HG03378 (cell line): ENCODE measurements around the gene PAX7.

Experiments used
- ATAC-seq: cut with Tn5 transposase; IDR thresholded peaks from one replicate; pipeline ENCODE4 v1.9.1; 2021; ENCODE audit warnings: mild to moderate bottlenecking, moderate library complexity; ENCODE audit not compliant: unreplicated experiment

Gene PAX7

GRCh38 chr1:18618546-18619466, 11.8 kb upstream of the PAX7 start:
- no peak for ATAC-seq

DNA sequence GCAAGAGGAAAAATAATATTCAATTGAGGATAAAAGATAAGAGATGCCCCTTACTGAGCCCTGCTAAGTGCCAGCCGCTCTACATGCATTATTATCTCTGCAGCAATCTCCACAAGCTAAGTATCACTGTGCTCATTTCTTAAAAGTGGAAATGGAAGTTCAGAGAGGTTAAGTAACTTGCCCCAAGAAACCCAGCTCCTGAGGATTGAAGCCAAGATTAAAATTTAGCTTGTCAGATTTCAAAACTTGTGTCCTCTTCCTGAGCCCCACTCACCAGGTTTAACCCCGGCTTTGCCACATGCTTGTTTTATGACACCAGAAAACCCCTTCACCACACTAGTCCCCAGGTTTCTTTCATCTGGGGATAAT, 11.2 kb upstream of the PAX7 start:
- ATAC-seq = no peak

- no peak for ATAC-seq
Observed at GRCh38 chr1:18628511-18628910, 2.1 kb upstream of the PAX7 start.

DNA sequence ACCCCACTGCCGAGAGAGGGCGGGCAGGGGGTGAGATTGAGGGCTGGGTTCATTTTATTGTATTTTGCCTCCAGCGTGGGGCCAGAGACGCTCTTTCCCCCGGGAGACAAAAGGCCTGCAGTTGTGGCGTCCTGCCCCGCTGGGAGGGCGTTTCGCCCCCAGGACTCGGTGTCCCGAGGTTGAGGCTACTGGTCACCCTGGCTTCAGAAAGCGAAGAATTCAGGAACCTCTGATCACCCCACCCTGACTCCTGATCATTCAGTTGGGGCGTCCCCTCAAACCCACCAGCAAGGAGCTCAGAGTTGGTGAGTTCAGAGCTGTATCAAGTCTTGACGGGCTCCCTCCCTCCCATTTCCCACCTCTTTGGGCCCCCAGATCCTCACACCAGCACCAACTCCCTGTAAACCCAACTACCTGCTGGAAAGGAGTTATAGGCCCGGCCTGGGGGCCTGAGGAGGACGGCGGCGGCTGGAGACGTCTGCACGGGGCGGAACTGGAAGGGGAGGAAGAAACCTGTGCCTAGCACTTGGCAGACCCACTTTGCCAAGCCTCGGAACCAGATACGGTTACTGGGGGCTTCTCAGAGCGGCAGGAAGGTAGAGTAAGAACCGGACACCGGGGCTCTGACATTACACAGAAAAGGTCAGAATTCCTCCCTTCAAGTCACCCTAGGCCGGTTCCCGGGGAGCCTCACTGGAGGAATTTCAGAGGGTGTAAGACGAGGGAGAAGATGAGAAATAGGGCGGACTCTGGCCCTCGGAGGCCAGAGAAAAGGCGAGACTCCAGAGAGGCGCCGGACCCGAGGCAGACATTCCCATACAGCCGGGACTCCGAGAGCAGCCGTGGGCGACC, 761 bp upstream of the PAX7 start:
- no peak for ATAC-seq

- no peak for ATAC-seq
Observed at GRCh38 chr1:18631496-18632217, 1.0 kb downstream of the PAX7 start.

DNA sequence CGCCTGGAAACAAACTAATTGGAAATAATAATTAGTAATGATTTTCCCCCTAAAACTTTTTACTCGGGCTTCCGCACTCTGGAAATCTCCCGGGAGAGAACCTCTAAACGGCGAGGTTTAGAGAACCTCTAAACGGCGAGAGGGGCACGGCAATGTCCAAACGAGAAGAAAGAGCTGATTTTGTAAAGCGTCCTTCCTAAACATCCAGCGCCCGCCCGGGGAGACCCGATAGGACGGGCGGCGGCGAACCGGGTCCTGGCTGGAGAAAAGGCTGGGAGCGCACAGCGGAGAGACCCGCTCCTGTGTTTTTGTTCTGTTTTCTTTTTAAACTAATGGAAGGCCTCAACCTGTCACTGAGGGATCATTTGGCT, 1.6 kb downstream of the PAX7 start:
- no peak for ATAC-seq

- ATAC-seq = no peak
Observed at GRCh38 chr1:18632783-18633421, 2.3 kb downstream of the PAX7 start.

- ATAC-seq = no peak
Observed at GRCh38 chr1:18633422-18634155, 2.9 kb downstream of the PAX7 start.

DNA sequence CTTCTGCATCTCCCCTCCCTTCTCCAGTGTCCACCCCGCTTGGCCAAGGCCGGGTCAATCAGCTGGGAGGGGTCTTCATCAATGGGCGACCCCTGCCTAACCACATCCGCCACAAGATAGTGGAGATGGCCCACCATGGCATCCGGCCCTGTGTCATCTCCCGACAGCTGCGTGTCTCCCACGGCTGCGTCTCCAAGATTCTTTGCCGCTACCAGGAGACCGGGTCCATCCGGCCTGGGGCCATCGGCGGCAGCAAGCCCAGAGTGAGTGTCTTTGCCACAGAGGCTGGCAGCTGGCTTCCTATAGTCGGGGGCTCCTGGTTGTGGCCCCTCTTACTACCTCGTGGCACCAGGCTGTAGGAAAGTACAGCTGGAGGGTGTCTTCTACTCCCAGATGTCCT, 3.6 kb downstream of the PAX7 start:
- no peak for ATAC-seq

- no peak for ATAC-seq
Observed at GRCh38 chr1:18635070-18635577, 4.5 kb downstream of the PAX7 start.

GRCh38 chr1:18635891-18636595, 5.4 kb downstream of the PAX7 start:
- no peak for ATAC-seq

DNA sequence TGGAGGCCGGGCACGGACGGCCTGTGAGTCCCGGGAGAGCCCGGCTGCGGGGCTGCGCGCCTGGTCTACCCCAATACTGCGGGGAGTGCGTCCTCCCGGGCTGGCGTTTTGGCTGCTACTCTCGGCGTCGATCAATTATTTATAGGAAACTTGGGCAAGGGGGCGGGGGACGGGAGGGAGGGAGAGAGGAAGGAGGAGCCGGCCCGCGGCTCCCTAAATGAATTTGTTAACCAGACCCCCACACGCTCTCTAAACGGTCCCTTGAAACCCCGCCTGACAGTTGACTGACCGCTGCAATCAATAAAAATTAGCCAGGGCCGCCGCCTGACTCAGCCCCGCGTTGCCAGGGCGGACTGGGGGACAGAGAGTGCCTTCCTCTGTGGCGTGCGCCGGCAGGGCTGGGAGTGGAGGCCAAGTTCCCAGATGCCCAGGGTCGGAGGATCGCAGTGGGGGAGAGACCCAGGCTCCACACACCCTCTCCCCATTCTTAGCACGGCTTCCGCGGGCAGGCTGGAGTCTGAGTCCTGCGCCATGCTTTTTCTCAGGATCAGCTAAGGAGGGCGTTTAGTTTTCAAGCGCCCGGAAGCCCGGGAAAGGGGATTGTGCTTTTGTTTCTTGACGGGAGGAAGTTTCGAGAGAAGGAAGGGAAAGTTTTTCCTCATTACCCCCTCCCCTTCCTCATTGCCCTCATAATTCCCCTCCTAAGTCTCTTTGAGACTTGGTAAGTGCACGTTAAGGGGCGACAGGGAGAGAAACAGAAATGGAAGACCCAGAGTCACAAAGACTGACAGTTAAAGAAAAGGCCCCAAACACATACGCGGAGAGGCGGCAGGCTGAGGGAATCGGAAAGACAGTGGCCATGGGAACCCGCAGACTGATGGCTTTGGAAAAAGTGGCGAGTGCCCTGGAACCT, 6.2 kb downstream of the PAX7 start:
- no peak for ATAC-seq

- no peak for ATAC-seq
Observed at GRCh38 chr1:18637511-18637960, 6.9 kb downstream of the PAX7 start.

DNA sequence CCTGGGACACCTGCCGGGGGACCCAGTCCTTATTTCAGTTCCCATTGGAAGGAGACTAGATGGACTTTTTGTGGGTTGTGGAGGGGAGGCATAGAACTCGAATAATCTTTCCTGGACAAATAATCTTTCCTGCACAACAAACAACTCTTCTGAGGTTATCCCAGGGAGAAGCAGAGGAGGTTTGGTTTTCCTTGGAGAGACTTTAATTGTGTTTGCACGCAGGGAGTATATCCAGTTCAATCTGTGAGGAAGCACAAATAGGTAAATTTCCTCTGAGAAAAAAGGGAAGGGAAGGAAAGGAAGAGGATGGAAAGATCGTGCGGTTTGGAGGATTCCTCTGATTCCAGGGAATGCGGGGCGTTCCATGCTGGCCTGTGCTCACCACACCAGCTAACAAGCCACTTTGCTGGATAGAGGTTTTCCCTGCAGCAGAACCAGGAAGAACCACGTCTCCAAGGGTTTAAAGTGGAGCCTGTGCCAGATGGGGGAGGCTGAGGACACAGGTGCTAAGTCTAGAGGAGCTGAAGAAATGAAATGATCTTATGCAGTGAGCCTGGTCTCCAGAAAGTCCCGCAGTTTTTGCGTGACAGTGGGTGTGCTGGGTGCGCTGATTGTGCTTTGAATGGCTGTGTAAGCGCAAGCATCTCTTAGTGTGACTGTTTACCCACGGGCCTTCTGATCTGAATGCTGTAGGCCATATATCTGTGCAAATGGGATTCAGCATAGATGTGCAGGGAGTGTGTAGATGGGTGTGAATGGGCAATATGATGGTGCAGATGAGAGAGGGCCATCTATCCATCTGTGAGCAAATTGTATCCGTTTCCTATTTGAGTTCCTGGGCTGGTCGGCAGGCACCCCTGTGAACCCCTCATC, 7.6 kb downstream of the PAX7 start:
- no peak for ATAC-seq

GRCh38 chr1:18638835-18639364, 8.3 kb downstream of the PAX7 start:
- ATAC-seq = no peak

- ATAC-seq = no peak
Observed at GRCh38 chr1:18639368-18640055, 8.9 kb downstream of the PAX7 start.
